GM10847 (cell line): ENCODE measurements around the gene LRRC18.

Experiments
- POLR2A ChIP-seq: IDR thresholded peaks from 2 replicates; pipeline ENCODE4 v1.6.1; 2011; ENCODE audit not compliant: insufficient read length; ENCODE audit errors: extremely low read depth

LRRC18 gene

GRCh38 chr10:48904861-48905260 lies 34.8 kb downstream of the LRRC18 start:
- TF ChIP-seq POLR2A, result no peak

- TF ChIP-seq POLR2A, result no peak
These were observed 36.5 kb downstream of the LRRC18 start for GRCh38 chr10:48903151-48903550.

- no peak for TF ChIP-seq POLR2A
These were observed 37.5 kb downstream of the LRRC18 start for GRCh38 chr10:48902096-48902495.

GRCh38 chr10:48901319-48901718 lies 38.3 kb downstream of the LRRC18 start:
- no peak for TF ChIP-seq POLR2A

GRCh38 chr10:48900371-48900801 lies 39.3 kb downstream of the LRRC18 start:
- no peak for TF ChIP-seq POLR2A

- no peak for TF ChIP-seq POLR2A
These were observed 39.9 kb downstream of the LRRC18 start for GRCh38 chr10:48899781-48900180.

- no peak for TF ChIP-seq POLR2A
These were observed 41.2 kb downstream of the LRRC18 start for GRCh38 chr10:48898426-48898825.

- TF ChIP-seq POLR2A, result no peak
These were observed 42.2 kb downstream of the LRRC18 start for GRCh38 chr10:48897441-48897790.

GRCh38 chr10:48896756-48897440 lies 42.7 kb downstream of the LRRC18 start:
- no peak for TF ChIP-seq POLR2A

GRCh38 chr10:48895803-48896195 lies 43.8 kb downstream of the LRRC18 start:
- no peak for TF ChIP-seq POLR2A

GRCh38 chr10:48894911-48895802 lies 44.5 kb downstream of the LRRC18 start:
- TF ChIP-seq POLR2A, result no peak

GRCh38 chr10:48890888-48891850 lies 48.5 kb downstream of the LRRC18 start:
- TF ChIP-seq POLR2A, result no peak

- TF ChIP-seq POLR2A, result no peak
These were observed 51.7 kb downstream of the LRRC18 start for GRCh38 chr10:48887982-48888381.

- TF ChIP-seq POLR2A, result no peak
These were observed 54.3 kb downstream of the LRRC18 start for GRCh38 chr10:48885376-48885775.
